ENCODE measurements around the gene FRYL.
"Not testable (repeated sequence)": the region's sequence is repeated elsewhere in the genome, so short reads cannot be mapped to it uniquely, and the experiment has no call there.

Gene FRYL

DNA sequence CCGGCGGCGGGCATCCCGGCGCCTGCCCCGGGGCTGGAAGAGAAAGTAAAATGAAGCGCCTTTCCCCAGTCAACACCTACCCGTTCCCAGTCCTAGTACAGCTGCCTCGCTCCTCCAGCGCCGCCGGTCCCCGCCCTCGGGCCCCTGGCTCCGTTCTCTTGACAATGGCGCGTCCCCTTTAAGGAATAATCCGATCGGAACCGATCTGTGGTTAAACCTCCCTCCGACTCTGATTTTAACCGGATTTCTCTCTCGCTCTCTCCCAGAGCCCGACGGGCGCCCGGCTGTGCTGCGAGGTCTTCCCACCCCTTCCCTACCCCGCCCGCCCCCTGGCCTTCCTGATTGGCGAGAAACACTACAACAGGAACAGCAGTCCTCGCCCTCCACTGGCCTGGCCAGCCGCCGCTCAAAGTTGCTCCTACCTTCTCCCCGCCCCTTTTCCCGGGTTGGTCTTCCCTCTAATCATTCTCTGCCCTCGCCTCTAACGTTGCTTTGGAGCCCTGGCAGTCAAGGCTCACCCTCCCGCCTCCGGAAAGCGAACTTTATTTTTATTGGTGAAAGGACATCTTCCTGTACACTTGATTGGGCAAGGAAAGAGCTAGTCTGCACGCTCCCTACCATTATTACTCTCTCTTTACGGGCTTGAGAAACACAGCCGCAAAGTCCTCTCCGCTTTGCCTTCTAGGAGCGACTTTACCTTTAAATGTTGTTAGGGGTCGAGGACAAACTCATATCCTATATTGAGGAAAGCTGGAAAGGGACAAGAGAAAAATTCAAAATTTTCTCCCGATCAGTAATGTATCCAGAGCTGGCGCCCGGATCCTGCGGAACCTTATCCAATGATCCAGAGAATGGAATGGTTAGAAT lies at the start of gene FRYL:
Gene FRYL (minus strand): TSS at position 282 of the 867 bp plus-strand sequence. CDS start 145,869 bp downstream, outside the sequence.
- Mint-ChIP-seq H3K4me1 (peaks cover 59% of the 10 kb centered on the region), H3K27ac (peak within 1 kb of the TSS; percentile 100), H3K4me3 (peak within 1 kb of the TSS; percentile 97)

DNA sequence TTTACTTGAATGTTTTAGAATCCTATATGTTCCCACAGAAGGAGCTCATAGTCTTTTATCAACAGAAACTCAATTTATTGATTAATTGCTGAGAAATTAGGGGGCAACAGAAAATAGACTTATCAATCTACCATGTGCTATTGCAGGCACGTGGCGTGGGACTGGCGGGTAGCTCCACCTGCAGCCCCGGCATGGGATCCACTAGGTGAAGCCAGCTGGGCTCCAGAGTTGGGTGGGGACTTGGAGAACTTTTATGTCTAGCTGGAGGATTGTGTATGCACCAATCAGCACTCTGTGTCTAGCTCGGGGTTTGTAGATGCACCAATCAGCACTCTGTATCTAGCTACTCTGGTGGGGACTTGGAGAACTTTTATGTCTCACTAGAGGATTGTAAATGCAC lies 47.5 kb upstream of the FRYL start:
- H3K36me3 Mint-ChIP-seq (ENCODE audit: low read depth) = peaks cover 5% of the 10 kb centered on the region
- DNase-seq = no peak
- H3K27ac Mint-ChIP-seq = no peak overlapping the region
- no peak overlapping the region for H3K4me3 Mint-ChIP-seq
- peaks cover 12% of the 10 kb centered on the region for H3K9me3 Mint-ChIP-seq
- no peak for TF ChIP-seq CTCF (IDR thresholded peaks at IDR 0.05)
- peaks cover 26% of the 10 kb centered on the region for H3K4me1 Mint-ChIP-seq
- peaks cover 21% of the 10 kb centered on the region for H3K27me3 Mint-ChIP-seq (ENCODE audit: low read depth, poor library complexity)

More for the DNA sequence above, at the start of gene FRYL:
- Mint-ChIP-seq H3K27me3 (ENCODE audit: low read depth, poor library complexity) (peaks cover 5% of the 10 kb centered on the region), H3K9me3 (no peaks in the 10 kb centered on the region), H3K36me3 (ENCODE audit: low read depth) (no peaks in the 10 kb centered on the region)
- no peak for TF ChIP-seq CTCF (IDR thresholded peaks at IDR 0.05)
- DNase-seq = peak; percentile 98

DNA sequence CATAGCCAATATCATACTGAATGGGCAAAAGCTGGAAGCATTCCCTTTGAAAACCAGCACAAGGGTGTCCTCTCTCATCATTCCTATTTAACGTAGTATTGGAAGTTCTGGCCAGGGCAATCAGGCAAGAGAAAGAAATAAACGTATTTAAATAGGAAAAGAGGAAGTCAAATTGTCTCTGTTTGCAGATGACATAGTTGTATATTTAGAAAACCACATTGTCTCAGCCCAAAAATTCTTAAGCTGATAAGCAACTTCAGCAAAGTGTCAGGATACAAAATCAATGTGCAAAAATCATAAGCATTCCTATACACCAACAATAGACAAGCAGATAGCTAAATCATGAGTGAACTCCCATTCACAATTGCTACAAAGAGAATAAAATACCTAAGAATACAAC lies 41.4 kb upstream of the FRYL start:
- not testable (repeated sequence) for H3K27ac Mint-ChIP-seq

DNA sequence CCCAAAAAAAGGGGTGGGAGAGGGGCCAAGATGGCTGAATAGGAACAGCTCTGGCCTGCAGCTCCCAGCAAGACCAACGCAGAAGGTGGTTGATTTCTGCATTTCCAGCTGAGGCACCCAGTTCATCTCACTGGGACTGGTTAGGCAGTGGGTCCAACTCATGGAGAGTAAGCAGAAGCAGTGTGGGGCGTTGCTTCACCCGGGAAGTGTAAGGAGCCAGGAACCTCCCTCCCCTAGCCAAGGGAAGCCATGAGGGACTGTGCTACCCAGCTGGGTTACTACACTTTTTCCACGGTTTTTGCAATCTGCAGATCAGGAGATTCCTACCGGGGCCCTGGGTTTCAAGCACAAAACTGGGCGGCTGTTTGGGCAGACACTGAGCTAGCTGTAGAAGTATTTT lies 36.9 kb upstream of the FRYL start:
- Mint-ChIP-seq H3K27ac (no peak overlapping the region), H3K27me3 (ENCODE audit: low read depth, poor library complexity) (peaks cover 16% of the 10 kb centered on the region), H3K4me3 (no peak overlapping the region), H3K36me3 (ENCODE audit: low read depth) (no peaks in the 10 kb centered on the region), H3K9me3 (peaks cover 22% of the 10 kb centered on the region), H3K4me1 (no peaks in the 10 kb centered on the region)
- DNase-seq = no peak
- no peak for TF ChIP-seq CTCF (IDR thresholded peaks at IDR 0.05)

More for the DNA sequence above, 41.4 kb upstream of the FRYL start:
- H3K4me1 Mint-ChIP-seq; H3K4me3 Mint-ChIP-seq; DNase-seq; H3K36me3 Mint-ChIP-seq (ENCODE audit: low read depth): not testable (repeated sequence)
- peaks cover 20% of the 10 kb centered on the region for H3K27me3 Mint-ChIP-seq (ENCODE audit: low read depth, poor library complexity)
- peaks cover 31% of the 10 kb centered on the region for H3K9me3 Mint-ChIP-seq

DNA sequence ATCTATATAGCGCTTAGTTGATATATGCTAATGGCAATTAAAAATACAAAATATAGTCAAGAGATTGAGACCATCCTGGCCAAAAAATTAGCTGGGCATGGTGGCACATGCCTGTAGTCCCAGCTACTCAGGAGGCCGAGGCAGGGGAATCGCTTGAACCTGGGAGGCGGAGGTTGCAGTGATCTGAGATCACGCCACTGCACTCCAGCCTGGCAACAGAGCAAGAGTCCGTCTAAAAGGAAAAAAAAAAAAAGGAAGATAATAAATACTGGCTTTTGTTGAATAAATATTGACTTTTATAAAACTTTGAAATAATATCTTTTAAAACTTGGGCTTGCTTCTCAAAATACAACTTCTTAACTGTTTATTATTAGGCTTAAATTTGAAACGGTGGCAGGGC lies 36.2 kb upstream of the FRYL start:
- not testable (repeated sequence) for H3K4me1 Mint-ChIP-seq; DNase-seq; H3K27ac Mint-ChIP-seq; H3K4me3 Mint-ChIP-seq; H3K36me3 Mint-ChIP-seq (ENCODE audit: low read depth)
- Mint-ChIP-seq H3K9me3 (peaks cover 16% of the 10 kb centered on the region), H3K27me3 (ENCODE audit: low read depth, poor library complexity) (peaks cover 13% of the 10 kb centered on the region)

DNA sequence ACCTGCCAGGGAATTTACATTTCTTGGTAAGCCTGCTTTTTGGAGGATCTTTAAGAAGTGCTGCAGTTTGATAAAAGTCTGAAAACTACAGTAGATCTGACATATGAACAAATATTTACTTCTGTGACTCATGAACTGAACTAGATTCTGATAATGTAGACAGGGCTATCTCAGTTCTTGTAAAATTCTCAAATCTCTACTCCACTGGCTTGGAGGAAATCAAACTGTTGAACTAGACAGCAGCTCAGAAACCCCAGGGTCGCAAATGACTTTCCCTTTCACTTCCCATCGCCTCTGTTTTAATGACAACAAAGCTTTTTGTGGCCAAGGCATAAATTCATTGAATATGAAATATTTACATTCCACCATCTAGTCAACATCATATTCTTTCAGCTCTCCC lies 35.4 kb upstream of the FRYL start:
- peaks cover 13% of the 10 kb centered on the region for H3K27me3 Mint-ChIP-seq (ENCODE audit: low read depth, poor library complexity)
- no peaks in the 10 kb centered on the region for H3K4me1 Mint-ChIP-seq
- no peaks in the 10 kb centered on the region for H3K36me3 Mint-ChIP-seq (ENCODE audit: low read depth)
- H3K9me3 Mint-ChIP-seq = peaks cover 8% of the 10 kb centered on the region
- no peak overlapping the region for H3K27ac Mint-ChIP-seq
- TF ChIP-seq CTCF (IDR thresholded peaks at IDR 0.05) = no peak
- H3K4me3 Mint-ChIP-seq = no peak overlapping the region
- DNase-seq = no peak

DNA sequence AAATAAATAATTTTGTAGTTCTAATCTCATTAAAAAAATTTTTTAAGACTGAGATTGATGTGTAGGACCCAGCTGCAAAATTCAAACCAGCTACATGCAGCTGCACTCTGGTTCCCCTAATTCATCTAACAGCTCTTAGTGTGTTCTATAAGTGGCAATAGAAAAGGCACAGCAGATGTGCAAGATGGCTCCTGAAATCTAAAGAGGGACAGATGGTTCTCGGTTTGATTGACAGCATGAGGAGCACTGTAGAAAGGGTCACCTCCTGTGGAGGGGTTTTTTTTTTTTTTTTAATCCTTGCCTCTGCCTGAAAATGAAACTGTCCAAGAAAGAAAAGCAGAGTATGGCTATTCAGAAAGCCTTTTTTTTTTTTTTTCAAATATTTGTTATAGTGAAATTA lies 33.9 kb upstream of the FRYL start:
- no peak overlapping the region for H3K27ac Mint-ChIP-seq
- DNase-seq = no peak
- no peaks in the 10 kb centered on the region for H3K36me3 Mint-ChIP-seq (ENCODE audit: low read depth)
- H3K27me3 Mint-ChIP-seq (ENCODE audit: low read depth, poor library complexity) = peaks cover 12% of the 10 kb centered on the region
- no peaks in the 10 kb centered on the region for H3K4me1 Mint-ChIP-seq
- H3K4me3 Mint-ChIP-seq = no peak overlapping the region
- no peak for TF ChIP-seq CTCF (IDR thresholded peaks at IDR 0.05)
- no peaks in the 10 kb centered on the region for H3K9me3 Mint-ChIP-seq
